K562 (cell line): Measurements from ENCODE around the gene SEMA3G. TPM values are rescaled to one million over a fixed set of nuclear protein-coding genes. Genes with fewer than 3 reads are reported as not detected.

Experiments
- ATAC-seq: fragments of 200-7000 bp; cut with Tn5 transposase; 3 replicates; pipeline ENCODE4 v1.9.1; 2020; ENCODE audit warnings: moderate library complexity
- BruUV-seq: library from RNA; stranded (reverse); fragments of 400-500 nt; replicated peaks from 2 replicates; lab custom pipeline; 2021; lab: Mats Ljungman, UMichigan
- CTCF ChIA-PET: fragments of 300-600 bp; formaldehyde crosslinking; extraction: SDS; loops from one replicate; lab custom pipeline; 2021; ENCODE audit warnings: low intra/inter-chr PET ratio; lab: Yijun Ruan, JAX
- POLR2A ChIA-PET: fragments of 300-600, 350-650 bp; sonication (Branson Sonifier 250); formaldehyde crosslinking; extraction: SDS; loops from one replicate; lab custom pipeline; 2021; ENCODE audit warnings: antibody characterized with exemption, inconsistent platforms; lab: Yijun Ruan, JAX
- DNase-seq, 4 experiments: peaks; one replicate each; pipeline versions ENCODE4 v3.0.0 to v3.0.0-alpha.2; 2011 to 2018; ENCODE audit warnings: low spot score in 3 of 4, mixed read lengths in 3 of 4; ENCODE audit errors: extremely low read depth in 1 of 4
- FAIRE-seq: peaks from 2 replicates; lab custom pipeline; 2011; peaks lifted over from hg19 to GRCh38; lab: Jason Lieb, UNC
- H2AFZ ChIP-seq: 2 replicates; pipeline ENCODE4 v1.6.0; 2011; ENCODE audit warnings: low read depth, low read length, control low read depth, inconsistent platforms
- H3K27ac ChIP-seq: fragments of 200-600 bp; 3 replicates; pipeline ENCODE4 v1.8.0; 2011; ENCODE audit warnings: low read depth, mild to moderate bottlenecking, control low read depth, inconsistent platforms, low read length, moderate library complexity, mixed read lengths; ENCODE audit errors: extremely low read depth
- H3K27me3 ChIP-seq, 2 experiments: fragments of 300-600 bp in 1 of 2; 2 replicates in 1 of 2; 3 replicates in 1 of 2; pipeline versions ENCODE4 v1.6.0 to v1.8.0; 2011; ENCODE audit warnings: inconsistent platforms in 2 of 2, low read length in 2 of 2, mild to moderate bottlenecking in 1 of 2, mixed read lengths in 1 of 2, moderate library complexity in 1 of 2; ENCODE audit not compliant: control insufficient read depth in 2 of 2, insufficient read depth in 2 of 2
- H3K36me3 ChIP-seq: fragments of 300-600 bp; 3 replicates; pipeline ENCODE4 v1.8.0; 2011; ENCODE audit warnings: mild to moderate bottlenecking, low read length, inconsistent platforms; ENCODE audit not compliant: control insufficient read depth, insufficient read depth
- H3K4me1 ChIP-seq, 2 experiments: fragments of 200-600 bp in 1 of 2; replicated peaks in 1 of 2; 2 replicates in 1 of 2; 3 replicates in 1 of 2; pipeline versions ENCODE4 v1.5.1 to v1.8.0; 2011; ENCODE audit warnings: inconsistent platforms in 2 of 2, low read length in 2 of 2, mild to moderate bottlenecking in 1 of 2, mixed read lengths in 1 of 2, moderate library complexity in 1 of 2; ENCODE audit not compliant: control insufficient read depth in 2 of 2, insufficient read depth in 2 of 2
- H3K4me2 ChIP-seq: 2 replicates; pipeline ENCODE4 v1.6.1; 2011; ENCODE audit warnings: low read length, control low read depth, inconsistent platforms, mixed read lengths; ENCODE audit not compliant: insufficient read depth
- H3K4me3 ChIP-seq: fragments of 200-600 bp; sonication (generic), shearing (Covaris generic); 2 replicates; pipeline ENCODE4 v1.5.1; 2016; ENCODE audit warnings: control low read depth, inconsistent platforms
- H3K79me2 ChIP-seq: fragments of 200-600 bp; 3 replicates; pipeline ENCODE4 v1.8.0; 2011; ENCODE audit warnings: low read length, inconsistent platforms; ENCODE audit not compliant: control insufficient read depth, insufficient read depth
- H3K9ac ChIP-seq, 2 experiments: 2 replicates each; pipeline versions ENCODE4 v1.6.0 to v1.6.1; 2011; ENCODE audit warnings: low read depth in 2 of 2, low read length in 2 of 2, control low read depth in 1 of 2, inconsistent platforms in 1 of 2, mild to moderate bottlenecking in 1 of 2, mixed read lengths in 1 of 2; ENCODE audit not compliant: insufficient read depth in 1 of 2
- H3K9me1 ChIP-seq: one replicate; pipeline ENCODE4 v1.6.0; 2011; ENCODE audit warnings: inconsistent platforms, mild to moderate bottlenecking, low read length, moderate library complexity; ENCODE audit not compliant: control insufficient read depth, insufficient read depth
- H3K9me3 ChIP-seq: replicated peaks from 2 replicates; pipeline ENCODE4 v1.5.1; 2011; ENCODE audit warnings: low read depth, low read length, inconsistent platforms; ENCODE audit not compliant: control insufficient read depth, insufficient read depth
- H4K20me1 ChIP-seq: replicated peaks from 2 replicates; pipeline ENCODE4 v1.6.1; 2011; ENCODE audit warnings: low read length, inconsistent platforms, mixed read lengths; ENCODE audit not compliant: control insufficient read depth, insufficient read depth
- FOXP1 ChIP-seq: sonication (generic); formaldehyde crosslinking; IDR thresholded peaks from 2 replicates; pipeline ENCODE4 v1.8.0; 2022; ENCODE audit warnings: mild to moderate bottlenecking, missing genetic modification reagents
- NFIC ChIP-seq: fragments of 450-650 bp; IDR thresholded peaks from 2 replicates; pipeline ENCODE4 v1.6.1; 2017; ENCODE audit warnings: mild to moderate bottlenecking, inconsistent platforms
- NRF1 ChIP-seq, 2 experiments: fragments of 450-650 bp; IDR thresholded peaks in 1 of 2; conservative IDR thresholded peaks in 1 of 2; 2 replicates each; pipeline ENCODE4 v1.6.1; 2014; ENCODE audit warnings: mild to moderate bottlenecking in 2 of 2
- PYGO2 ChIP-seq: fragments of 450-650 bp; IDR thresholded peaks from 2 replicates; pipeline ENCODE4 v1.6.1; 2016; ENCODE audit warnings: mild to moderate bottlenecking, missing genetic modification characterization, moderate library complexity, missing compliant biosample characterization
- ZNF785 ChIP-seq: fragments of 250-450 bp; sonication (Bioruptor Pico); IDR thresholded peaks from 2 replicates; pipeline ENCODE4 v1.4.0; 2020; ENCODE audit warnings: mild to moderate bottlenecking
- WGBS: fragments of 100-300 bp; shearing (Covaris generic); methylation state at CpG from one replicate; pipeline ENCODE4 v1.1.6; 2016; ENCODE audit warnings: low coverage, mixed read lengths; ENCODE audit not compliant: insufficient coverage; ENCODE audit errors: missing lambda C conversion rate; 5-methylcytosine and 5-hydroxymethylcytosine counted together
- in situ Hi-C: fragments of 300-500 bp; cut with MboI; formaldehyde crosslinking; loops from 4 replicates; pipeline ENCODE4 v1.15.0; 2018; ENCODE audit warnings: inconsistent platforms, mixed read lengths
- intact Hi-C: fragments of 100-400 bp; cut with micrococcal nuclease; formaldehyde crosslinking; loops from 2 replicates; pipeline ENCODE4 v1.14.2; 2022
- polyA plus RNA-seq, 8 experiments: library from polyadenylated mRNA; depleted of rRNA in 4 of 8; stranded (reverse) in 5 of 8; unstranded in 3 of 8; fragments of >200 nt; fragmentation: Nextera tagmentation in 2 of 8; fragmentation: Illumina TruSeq in 1 of 8; extraction: Ambion mirVana in 2 of 8; extraction: Trizol in 1 of 8; gene quantifications; 2 replicates each; pipeline versions ENCODE4 v1.2.1 to v1.2.3, GENCODE V29; 2011 to 2014; ENCODE audit warnings: inconsistent platforms in 1 of 8, missing spikeins in 1 of 8
- total RNA-seq, 7 experiments: library from RNA; depleted of rRNA in 6 of 7; stranded (reverse); fragments of >200 nt in 6 of 7; fragmentation: Illumina TruSeq in 2 of 7; extraction: Trizol in 2 of 7; gene quantifications; 2 replicates each; pipeline versions ENCODE4 v1.2.1 to v1.2.3, GENCODE V29; 2011 to 2021; ENCODE audit warnings: low replicate concordance in 1 of 7
- TF ChIP-seq, protein P1 (sequence below): fragments of 450-650 bp; IDR thresholded peaks from 2 replicates; pipeline ENCODE4 v1.6.1; 2016; ENCODE audit warnings: antibody characterized with exemption
- TF ChIP-seq, protein P2 (sequence below): fragments of 200-400 bp; formaldehyde crosslinking; IDR thresholded peaks from 2 replicates; pipeline ENCODE4 v1.6.1; 2017; ENCODE audit warnings: mild to moderate bottlenecking, low read depth, low read length, moderate library complexity

SEMA3G gene
- total and polyA plus RNA-seq, 9 of the 15 experiments (the other 6 are each of a cell fraction or from before 2014, with no cell fraction given): 0.04 to 0.07 (median 0.05) TPM; not detected in 6

- no peak for DNase-seq
- Histone ChIP-seq H3K4me2 (peak overlapping the region; percentile 93), H3K9me1 (no peaks in the 10 kb centered on the region), H3K9me3 (no peaks in the 10 kb centered on the region), H3K9ac (peak overlapping the region in 1 of 2 experiments; percentile 93; a peak in 1 of 4 replicates), H4K20me1 (no peaks in the 10 kb centered on the region), H3K4me1 (peaks cover 13 to 15% of the 10 kb centered on the region in 2 experiments; a peak in 4 of 5 replicates), H3K4me3 (no peak overlapping the region; the same call in 1 of the 2 replicates), H3K36me3 (peaks cover 64% of the 10 kb centered on the region), H3K79me2 (peaks cover 47% of the 10 kb centered on the region), H3K27ac (no peak overlapping the region), H2AFZ (no peak overlapping the region), H3K27me3 (no peaks in the 10 kb centered on the region)
- POLR2A ChIA-PET: no interaction called here
- TF ChIP-seq ZNF785 (CRISPR knock-in tag): no peak
- no peak for TF ChIP-seq PYGO2 (tag)
- no peak for FAIRE-seq
- WGBS: 96% methylated on average over 7 of the region's 8 CpGs
- CTCF ChIA-PET: no interaction called here
- ATAC-seq: no peak
- no TSS peak for BruUV-seq
- intact Hi-C loops: no loop called here
- in situ Hi-C loops: no loop called here
These were observed 36.4 kb downstream of the SEMA3G start for GRCh38 chr3:52408466-52408865.

- no peak overlapping the region for H3K4me2 ChIP-seq
- peaks cover 65% of the 10 kb centered on the region for H3K36me3 ChIP-seq
These were observed 37.1 kb downstream of the SEMA3G start for GRCh38 chr3:52407779-52408178.

More at GRCh38 chr3:52407779-52408178, 37.1 kb downstream of the SEMA3G start:
- Histone ChIP-seq H3K27me3 (no peaks in the 10 kb centered on the region), H3K4me3 (no peak overlapping the region), H4K20me1 (no peaks in the 10 kb centered on the region), H3K4me1 (peaks cover 11 to 14% of the 10 kb centered on the region in 2 experiments; a peak in 4 of 5 replicates), H2AFZ (no peak overlapping the region), H3K9me3 (no peaks in the 10 kb centered on the region), H3K27ac (no peak overlapping the region), H3K9ac (no peak overlapping the region), H3K9me1 (no peaks in the 10 kb centered on the region), H3K79me2 (peaks cover 44% of the 10 kb centered on the region)
- BruUV-seq: no TSS peak
- CTCF ChIA-PET: no interaction called here
- DNase-seq (no peak), FAIRE-seq (no peak), ATAC-seq (no peak)
- POLR2A ChIA-PET: interaction anchor here (1.6 kb wide), 1 partner anchor 10 kb away, joined by 11 read pairs; no protein-coding TSS in a partner anchor
- WGBS: 97% methylated on average over 3 of the region's 3 CpGs
- TF ChIP-seq NRF1 (conservative IDR thresholded peaks at IDR 0.05 in 1 of 2, IDR thresholded peaks at IDR 0.05 in 1 of 2): no peak
- TF ChIP-seq, protein P1, sequence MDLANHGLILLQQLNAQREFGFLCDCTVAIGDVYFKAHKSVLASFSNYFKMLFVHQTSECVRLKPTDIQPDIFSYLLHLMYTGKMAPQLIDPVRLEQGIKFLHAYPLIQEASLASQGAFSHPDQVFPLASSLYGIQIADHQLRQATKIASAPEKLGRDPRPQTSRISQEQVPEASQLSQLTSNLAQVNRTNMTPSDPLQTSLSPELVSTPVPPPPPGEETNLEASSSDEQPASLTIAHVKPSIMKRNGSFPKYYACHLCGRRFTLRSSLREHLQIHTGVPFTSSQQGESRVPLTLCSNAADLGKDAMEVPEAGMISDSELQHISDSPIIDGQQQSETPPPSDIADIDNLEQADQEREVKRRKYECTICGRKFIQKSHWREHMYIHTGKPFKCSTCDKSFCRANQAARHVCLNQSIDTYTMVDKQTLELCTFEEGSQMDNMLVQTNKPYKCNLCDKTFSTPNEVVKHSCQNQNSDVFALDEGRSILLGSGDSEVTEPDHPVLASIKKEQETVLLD: no peak
- TF ChIP-seq, protein P2, sequence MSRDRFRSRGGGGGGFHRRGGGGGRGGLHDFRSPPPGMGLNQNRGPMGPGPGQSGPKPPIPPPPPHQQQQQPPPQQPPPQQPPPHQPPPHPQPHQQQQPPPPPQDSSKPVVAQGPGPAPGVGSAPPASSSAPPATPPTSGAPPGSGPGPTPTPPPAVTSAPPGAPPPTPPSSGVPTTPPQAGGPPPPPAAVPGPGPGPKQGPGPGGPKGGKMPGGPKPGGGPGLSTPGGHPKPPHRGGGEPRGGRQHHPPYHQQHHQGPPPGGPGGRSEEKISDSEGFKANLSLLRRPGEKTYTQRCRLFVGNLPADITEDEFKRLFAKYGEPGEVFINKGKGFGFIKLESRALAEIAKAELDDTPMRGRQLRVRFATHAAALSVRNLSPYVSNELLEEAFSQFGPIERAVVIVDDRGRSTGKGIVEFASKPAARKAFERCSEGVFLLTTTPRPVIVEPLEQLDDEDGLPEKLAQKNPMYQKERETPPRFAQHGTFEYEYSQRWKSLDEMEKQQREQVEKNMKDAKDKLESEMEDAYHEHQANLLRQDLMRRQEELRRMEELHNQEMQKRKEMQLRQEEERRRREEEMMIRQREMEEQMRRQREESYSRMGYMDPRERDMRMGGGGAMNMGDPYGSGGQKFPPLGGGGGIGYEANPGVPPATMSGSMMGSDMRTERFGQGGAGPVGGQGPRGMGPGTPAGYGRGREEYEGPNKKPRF: no peak
- no peak for TF ChIP-seq FOXP1 (CRISPR knock-in tag)
- TF ChIP-seq NFIC: peak; percentile 58
- intact Hi-C loops: no loop called here
- in situ Hi-C loops: no loop called here
